ENCODE results near the gene DEFB113.

DEFB113 gene

GRCh38 chr6:49937017-49937416 lies 32.4 kb downstream of the DEFB113 start:
- DNase-seq: no peak

- no peak for DNase-seq
These were observed 34.0 kb downstream of the DEFB113 start for GRCh38 chr6:49935387-49935786.

- no peak for DNase-seq
These were observed 34.7 kb downstream of the DEFB113 start for GRCh38 chr6:49934770-49935169.

- no peak for DNase-seq
These were observed 35.9 kb downstream of the DEFB113 start for GRCh38 chr6:49933526-49933925.

- no peak for DNase-seq
These were observed 40.1 kb downstream of the DEFB113 start for GRCh38 chr6:49929340-49929739.

DNA sequence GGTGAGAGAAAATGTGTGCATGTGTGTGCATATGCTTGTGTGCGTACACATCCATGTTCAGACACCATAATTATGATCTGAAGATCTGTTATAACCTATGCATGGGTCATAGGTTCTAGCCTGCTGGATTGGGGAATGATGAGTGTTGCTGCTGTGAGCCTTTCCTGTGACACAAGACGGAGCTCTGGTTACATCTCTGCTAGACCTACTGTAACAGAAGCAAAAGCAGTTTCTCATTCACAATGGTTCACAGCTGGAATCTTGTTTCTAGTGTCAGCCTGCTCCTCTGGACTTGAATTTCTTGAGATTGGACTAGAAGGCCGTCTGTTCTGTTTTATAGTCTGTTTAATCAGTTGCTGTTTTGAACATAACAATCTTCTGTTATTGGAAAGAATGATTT lies 45.6 kb downstream of the DEFB113 start:
- no peak for DNase-seq

GRCh38 chr6:49919935-49920644 lies 49.3 kb downstream of the DEFB113 start:
- DNase-seq: no peak

DNA sequence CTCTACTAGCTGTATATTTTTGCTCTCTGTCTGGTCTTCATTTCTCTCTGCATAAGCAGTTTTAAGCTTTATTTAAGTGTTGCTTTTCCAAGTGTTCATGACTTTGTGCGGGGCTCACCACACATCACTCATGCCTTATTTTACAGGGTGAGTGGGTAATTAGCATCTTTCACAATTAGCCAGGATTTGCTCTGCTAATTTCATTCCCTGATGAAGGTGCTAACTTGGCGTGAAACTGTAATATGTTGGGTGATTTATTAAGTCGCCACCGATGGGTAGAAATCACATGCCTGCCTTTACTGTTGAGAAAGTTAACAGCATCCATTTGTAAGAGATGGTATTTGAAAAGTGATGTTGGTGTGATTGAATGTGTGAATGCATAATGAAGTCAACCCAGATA lies 50.2 kb downstream of the DEFB113 start:
- DNase-seq: no peak

DNA sequence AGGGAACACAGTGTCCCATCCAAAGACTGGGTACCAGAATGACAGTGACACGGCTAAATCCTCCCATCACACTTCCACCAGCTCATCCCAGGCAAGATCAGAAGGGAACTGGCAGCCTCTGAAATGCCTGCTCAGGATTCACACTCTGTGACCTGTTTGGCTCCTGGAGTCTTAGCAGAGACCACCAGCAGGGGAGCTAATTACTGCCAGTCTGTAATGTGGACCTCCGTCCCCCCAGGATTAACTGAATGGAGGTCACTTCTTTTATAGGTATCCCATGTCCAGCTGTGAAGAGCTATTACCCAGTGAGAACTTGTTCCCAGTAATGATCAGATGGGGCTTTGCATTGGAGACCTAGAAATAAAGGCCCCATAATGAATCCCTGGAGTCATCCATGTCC lies 50.6 kb downstream of the DEFB113 start:
- no peak for DNase-seq

Data from amygdala (tissue), 56 donors.